ENCODE data around the gene ZNF850. TPM values are rescaled to one million over a fixed set of nuclear protein-coding genes. Genes with fewer than 3 reads are reported as not detected.

Gene ZNF850
- total and polyA plus RNA-seq, 9 of the 15 experiments (the other 6 are each of a cell fraction or from before 2014, with no cell fraction given): 1.2 to 13.0 (median 5.9) TPM

- TF ChIP-seq CEBPG (CRISPR knock-in tag; IDR thresholded peaks at IDR 0.05) (no peak), CEBPG (tag; conservative IDR thresholded peaks at IDR 0.05 in 1 of 2, IDR thresholded peaks at IDR 0.05 in 1 of 2) (no peak), GTF3C2 (IDR thresholded peaks at IDR 0.05; ENCODE audit: borderline replicate concordance, extremely low read depth, insufficient read length) (no peak), HDAC6 (IDR thresholded peaks at IDR 0.05; ENCODE audit: low read depth, low read length) (no peak), KAT2B (IDR thresholded peaks at IDR 0.05; ENCODE audit: low read depth, low read length) (no peak), KDM5B (IDR thresholded peaks at IDR 0.05; ENCODE audit: insufficient replicate concordance, low read depth, low read length) (peak; percentile 7), SMAD4 (CRISPR knock-in tag; conservative IDR thresholded peaks at IDR 0.05) (no peak), ZKSCAN8 (CRISPR knock-in tag; IDR thresholded peaks at IDR 0.05) (no peak), SRSF7 (optimal IDR thresholded peaks at IDR 0.05; ENCODE audit: low read depth, low read length) (no peak), MGA (IDR thresholded peaks at IDR 0.05) (peak; percentile 46), CHD1 (IDR thresholded peaks at IDR 0.05; ENCODE audit: low read length) (peak; percentile 71), BDP1 (IDR thresholded peaks at IDR 0.05; ENCODE audit: insufficient read depth, insufficient read length) (no peak)
Measured at GRCh38 chr19:36772311-36773222, at the start of gene ZNF850 (continued).

Data from K562 (cell line).